Upper lobe of left lung (tissue), 6 donors: ENCODE measurements around the gene NKX2-3. TPM values are rescaled to one million over a fixed set of nuclear protein-coding genes. Genes with fewer than 3 reads are reported as not detected.

ENCODE experiments used
- ATAC-seq, 2 donors: fragments of 200-7000 bp; cut with Tn5 transposase; one replicate each; pipeline ENCODE4 v1.9.1; 2022; ENCODE audit warnings: mild to moderate bottlenecking in 2 of 2, moderate library complexity in 2 of 2; ENCODE audit not compliant: low FRiP score in 2 of 2
- DNase-seq, 2 donors: peaks; one replicate each; pipeline ENCODE4 v3.0.0-alpha.2; 2019 to 2020
- H3K27ac ChIP-seq, 4 donors: fragments of 200-600 bp; sonication (generic); one replicate each; pipeline ENCODE4 v1.5.1; 2016 to 2019
- H3K27me3 ChIP-seq, 4 donors: fragments of 200-600 bp; sonication (generic); one replicate each; pipeline ENCODE4 v1.5.1; 2017 to 2019
- H3K36me3 ChIP-seq, 4 donors: fragments of 200-600 bp; sonication (generic); one replicate each; pipeline ENCODE4 v1.5.1; 2016 to 2019
- H3K4me1 ChIP-seq, 4 donors: fragments of 200-600 bp; sonication (generic); one replicate each; pipeline ENCODE4 v1.5.1; 2018 to 2019
- H3K4me3 ChIP-seq, 4 donors: fragments of 200-600 bp; sonication (generic); one replicate each; pipeline ENCODE4 v1.5.1; 2017 to 2019; ENCODE audit warnings: mild to moderate bottlenecking in 2 of 4, moderate library complexity in 1 of 4
- H3K9me3 ChIP-seq, 4 donors: fragments of 200-600 bp; sonication (generic); one replicate each; pipeline ENCODE4 v1.5.1; 2018 to 2019
- EP300 ChIP-seq, 4 donors: sonication (generic); formaldehyde crosslinking; IDR thresholded peaks; one replicate each; pipeline ENCODE4 v1.5.1; 2017; ENCODE audit warnings: antibody characterized with exemption in 4 of 4, control low read depth in 2 of 4
- POLR2A ChIP-seq, 4 donors: fragments of 450-650 bp; IDR thresholded peaks; one replicate each; pipeline ENCODE4 v1.5.1; 2016 to 2017; ENCODE audit warnings: antibody characterized with exemption in 4 of 4, mild to moderate bottlenecking in 2 of 4
- POLR2AphosphoS5 ChIP-seq, 2 donors: sonication (generic); formaldehyde crosslinking; IDR thresholded peaks; one replicate each; pipeline ENCODE4 v1.5.1; 2017; ENCODE audit warnings: antibody characterized with exemption in 2 of 2
- WGBS, 2 donors: methylation state at CpG; one replicate each; pipeline ENCODE4 v1.1.5; 2017 to 2018; 5-methylcytosine and 5-hydroxymethylcytosine counted together
- total RNA-seq, 6 donors: library from RNA; depleted of rRNA in 4 of 6; stranded (reverse); fragments of >200 nt in 4 of 6; gene quantifications; one replicate each; pipeline versions ENCODE4 v1.1.0 to v1.2.1, GENCODE V29; 2016 to 2021
- TF ChIP-seq, protein P1 (sequence below), 6 experiments: fragments of 450-650 bp in 4 of 6; fragments of 200-600 bp in 2 of 6; sonication (generic) in 2 of 6; IDR thresholded peaks; one replicate each; pipeline ENCODE4 v1.5.1; 2016 to 2019; ENCODE audit warnings: antibody characterized with exemption in 6 of 6
- donor health status: DM: no; HTN: no; CAD: no; lungs with moderate emphysema.
- donor health status: DM: no; HTN: yes; CAD: no; lungs with severe emphysema.

Gene NKX2-3
- total RNA-seq, 6 donors from 2014 or later: 0.10 to 0.20 TPM; not detected in 4

GRCh38 chr10:99526861-99527504, 5.8 kb upstream of the NKX2-3 start:
- TF ChIP-seq EP300 (IDR thresholded peaks at IDR 0.05): no peak
- TF ChIP-seq, protein P1, sequence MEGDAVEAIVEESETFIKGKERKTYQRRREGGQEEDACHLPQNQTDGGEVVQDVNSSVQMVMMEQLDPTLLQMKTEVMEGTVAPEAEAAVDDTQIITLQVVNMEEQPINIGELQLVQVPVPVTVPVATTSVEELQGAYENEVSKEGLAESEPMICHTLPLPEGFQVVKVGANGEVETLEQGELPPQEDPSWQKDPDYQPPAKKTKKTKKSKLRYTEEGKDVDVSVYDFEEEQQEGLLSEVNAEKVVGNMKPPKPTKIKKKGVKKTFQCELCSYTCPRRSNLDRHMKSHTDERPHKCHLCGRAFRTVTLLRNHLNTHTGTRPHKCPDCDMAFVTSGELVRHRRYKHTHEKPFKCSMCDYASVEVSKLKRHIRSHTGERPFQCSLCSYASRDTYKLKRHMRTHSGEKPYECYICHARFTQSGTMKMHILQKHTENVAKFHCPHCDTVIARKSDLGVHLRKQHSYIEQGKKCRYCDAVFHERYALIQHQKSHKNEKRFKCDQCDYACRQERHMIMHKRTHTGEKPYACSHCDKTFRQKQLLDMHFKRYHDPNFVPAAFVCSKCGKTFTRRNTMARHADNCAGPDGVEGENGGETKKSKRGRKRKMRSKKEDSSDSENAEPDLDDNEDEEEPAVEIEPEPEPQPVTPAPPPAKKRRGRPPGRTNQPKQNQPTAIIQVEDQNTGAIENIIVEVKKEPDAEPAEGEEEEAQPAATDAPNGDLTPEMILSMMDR (IDR thresholded peaks at IDR 0.05): no peak
- TF ChIP-seq POLR2A (IDR thresholded peaks at IDR 0.05): no peak
- no peak for TF ChIP-seq POLR2AphosphoS5 (IDR thresholded peaks at IDR 0.05)
- Histone ChIP-seq H3K9me3 (peaks cover 0 to 3% (median 0%) of the 10 kb centered on the region in 4 donors), H3K4me3 (no peak overlapping the region), H3K36me3 (no peaks in the 10 kb centered on the region), H3K4me1 (peaks cover 18 to 44% (median 25%) of the 10 kb centered on the region in 4 donors), H3K27me3 (peaks cover 2 to 83% (median 65%) of the 10 kb centered on the region in 4 donors), H3K27ac (no peak overlapping the region)
- DNase-seq (no peak), ATAC-seq (no peak)
- WGBS, 2 donors: 35 to 52% methylated on average over 17 to 24 of the region's 24 CpGs

GRCh38 chr10:99527526-99528493, 4.9 kb upstream of the NKX2-3 start:
- 19 to 23% methylated on average over 25 to 53 of the region's 56 CpGs for WGBS, 2 donors
- DNase-seq: peak in 1 of 2 donors; percentile 78
- Histone ChIP-seq H3K9me3 (peaks cover 0 to 3% (median 0%) of the 10 kb centered on the region in 4 donors), H3K36me3 (no peaks in the 10 kb centered on the region), H3K27ac (no peak overlapping the region), H3K4me3 (no peak overlapping the region), H3K4me1 (peaks cover 22 to 45% (median 27%) of the 10 kb centered on the region in 4 donors), H3K27me3 (peaks cover 0 to 85% (median 64%) of the 10 kb centered on the region in 4 donors)
- ATAC-seq: no peak
- TF ChIP-seq POLR2A (IDR thresholded peaks at IDR 0.05): no peak

DNA sequence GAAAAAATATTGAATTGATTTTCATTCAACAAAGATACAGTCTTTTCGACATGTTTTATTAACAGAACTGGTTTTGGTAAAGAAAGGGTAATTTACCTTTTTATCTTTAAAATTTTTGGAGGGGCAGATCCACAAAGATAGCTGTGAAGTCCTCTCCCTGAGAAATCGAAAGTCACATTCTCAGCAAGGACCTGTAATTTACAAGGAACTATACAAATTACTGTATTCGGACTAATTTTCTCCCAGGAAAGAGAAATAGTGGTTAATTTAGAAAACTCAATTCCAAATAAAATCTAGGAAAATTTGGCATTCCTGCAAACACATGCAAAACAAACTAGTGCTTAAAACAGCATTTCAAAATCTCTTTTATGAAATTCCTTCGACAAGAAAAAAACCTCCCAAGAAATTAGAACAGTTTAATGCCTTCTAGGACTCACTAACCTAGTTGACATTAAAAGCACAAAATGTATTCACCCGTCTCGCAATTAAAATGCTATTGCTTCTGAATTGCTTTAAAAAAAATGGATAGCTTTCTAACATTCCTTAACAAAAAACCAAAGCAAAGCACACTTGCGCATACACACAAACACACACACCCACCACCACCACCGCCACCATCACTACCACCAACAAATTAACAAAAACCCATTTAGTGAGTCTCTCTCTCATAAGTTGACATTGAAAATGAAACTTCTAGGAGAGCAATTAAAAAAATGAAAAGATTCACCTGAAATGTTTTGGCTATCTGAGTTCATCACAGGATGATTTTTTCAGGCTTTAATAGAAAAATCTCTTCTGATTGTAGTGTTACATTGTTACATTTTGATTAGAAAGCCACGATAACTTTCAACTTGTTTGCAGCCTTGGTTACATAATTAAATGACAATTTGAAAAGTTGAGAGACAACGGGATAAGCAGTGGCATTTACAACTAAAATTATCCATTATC, 4.0 kb upstream of the NKX2-3 start:
- H3K27me3 ChIP-seq: peaks cover 0 to 85% (median 65%) of the 10 kb centered on the region in 4 donors
- H3K4me1 ChIP-seq: peaks cover 22 to 45% (median 25%) of the 10 kb centered on the region in 4 donors
- DNase-seq (no peak), ATAC-seq (no peak)
- peaks cover 0 to 3% (median 0%) of the 10 kb centered on the region in 4 donors for H3K9me3 ChIP-seq
- no peak overlapping the region for H3K27ac ChIP-seq
- H3K4me3 ChIP-seq: no peak overlapping the region
- H3K36me3 ChIP-seq: no peaks in the 10 kb centered on the region
- WGBS, 2 donors: 17 to 22% methylated on average over 10 of the region's 10 CpGs
- TF ChIP-seq, protein P1 (IDR thresholded peaks at IDR 0.05): no peak
- no peak for TF ChIP-seq POLR2AphosphoS5 (IDR thresholded peaks at IDR 0.05)
- no peak for TF ChIP-seq EP300 (IDR thresholded peaks at IDR 0.05)
- no peak for TF ChIP-seq POLR2A (IDR thresholded peaks at IDR 0.05)

- peaks cover 26 to 49% (median 28%) of the 10 kb centered on the region in 4 donors for H3K4me1 ChIP-seq
- no peaks in the 10 kb centered on the region for H3K36me3 ChIP-seq
- WGBS, 2 donors: 12 to 16% methylated on average over 19 to 22 of the region's 22 CpGs
- TF ChIP-seq POLR2A (IDR thresholded peaks at IDR 0.05) (no peak), EP300 (IDR thresholded peaks at IDR 0.05) (no peak), POLR2AphosphoS5 (IDR thresholded peaks at IDR 0.05) (no peak)
- TF ChIP-seq, protein P1 (IDR thresholded peaks at IDR 0.05): no peak
- H3K9me3 ChIP-seq: peaks cover 0 to 3% (median 0%) of the 10 kb centered on the region in 4 donors
- peaks cover 0 to 84% (median 69%) of the 10 kb centered on the region in 4 donors for H3K27me3 ChIP-seq
- DNase-seq (peak in 1 of 2 donors; percentile 50), ATAC-seq (no peak)
- no peak overlapping the region for H3K27ac ChIP-seq
- H3K4me3 ChIP-seq: no peak overlapping the region
Observed at GRCh38 chr10:99529591-99530107, 3.1 kb upstream of the NKX2-3 start.
